GM19467 (cell line): ENCODE data around the gene NOP14.
"Not testable (repeated sequence)": the region's sequence is repeated elsewhere in the genome, so short reads cannot be mapped to it uniquely, and the experiment has no call there.

Source experiments
- ATAC-seq: cut with Tn5 transposase; IDR thresholded peaks from one replicate; pipeline ENCODE4 v1.9.1; 2021; ENCODE audit warnings: mild to moderate bottlenecking, moderate library complexity; ENCODE audit not compliant: unreplicated experiment

The NOP14 gene

GRCh38 chr4:2962614-2963174, 512 bp downstream of the NOP14 start:
- peak; percentile 24 for ATAC-seq

GRCh38 chr4:2961811-2962441, 1.3 kb downstream of the NOP14 start:
- ATAC-seq, result no peak

GRCh38 chr4:2961421-2961810, 1.8 kb downstream of the NOP14 start:
- no peak for ATAC-seq

- not testable (repeated sequence) for ATAC-seq
These were observed 2.8 kb downstream of the NOP14 start for GRCh38 chr4:2960450-2960849.

- ATAC-seq, result no peak
These were observed 4.8 kb downstream of the NOP14 start for GRCh38 chr4:2958446-2958845.

- not testable (repeated sequence) for ATAC-seq
These were observed 7.8 kb downstream of the NOP14 start for GRCh38 chr4:2955186-2956044.

- no peak for ATAC-seq
These were observed 8.6 kb downstream of the NOP14 start for GRCh38 chr4:2954358-2955185.

GRCh38 chr4:2953496-2953895, 9.7 kb downstream of the NOP14 start:
- ATAC-seq, result no peak

GRCh38 chr4:2950221-2950989, 12.8 kb downstream of the NOP14 start:
- ATAC-seq, result no peak

GRCh38 chr4:2949782-2950125, 13.5 kb downstream of the NOP14 start:
- no peak for ATAC-seq

- no peak for ATAC-seq
These were observed 14.1 kb downstream of the NOP14 start for GRCh38 chr4:2948895-2949781.

- no peak for ATAC-seq
These were observed 15.3 kb downstream of the NOP14 start for GRCh38 chr4:2947926-2948325.

- no peak for ATAC-seq
These were observed 16.2 kb downstream of the NOP14 start for GRCh38 chr4:2946812-2947600.

GRCh38 chr4:2945619-2946604, 17.3 kb downstream of the NOP14 start:
- ATAC-seq, result not testable (repeated sequence)

- ATAC-seq, result no peak
These were observed 18.4 kb downstream of the NOP14 start for GRCh38 chr4:2944586-2945526.

- no peak for ATAC-seq
These were observed 19.1 kb downstream of the NOP14 start for GRCh38 chr4:2944091-2944482.
